IMR-90 (cell line): Measurements from ENCODE around the gene COL25A1. TPM values are rescaled to one million over a fixed set of nuclear protein-coding genes. Genes with fewer than 3 reads are reported as not detected.

Experiments
- ATAC-seq: fragments of 200-7000 bp; cut with Tn5 transposase; 2 replicates; pipeline ENCODE4 v1.9.1; 2020; ENCODE audit warnings: low read depth, mild to moderate bottlenecking, moderate library complexity
- BruUV-seq: library from RNA; stranded (reverse); fragments of 400-500 nt; replicated peaks from 2 replicates; lab custom pipeline; 2021; lab: Mats Ljungman, UMichigan
- CTCF ChIA-PET: fragments of 300-600 bp; formaldehyde crosslinking; extraction: SDS; loops from one replicate; lab custom pipeline; 2021; ENCODE audit warnings: antibody characterized with exemption; lab: Yijun Ruan, JAX
- POLR2A ChIA-PET: fragments of 300-600 bp; sonication (Branson Sonifier 250); formaldehyde crosslinking; loops from one replicate; lab custom pipeline; 2022; ENCODE audit warnings: antibody characterized with exemption; ENCODE audit not compliant: unreplicated experiment; lab: Charles Lee
- DNase-seq: peaks from one replicate; pipeline ENCODE4 v3.0.0; 2013
- H2AFZ ChIP-seq: replicated peaks from 2 replicates; pipeline ENCODE3; 2013; ENCODE audit warnings: low read length, mild to moderate bottlenecking; ENCODE audit not compliant: poor library complexity
- H2AK5ac ChIP-seq: 2 replicates; pipeline ENCODE4 v1.6.1; 2013; ENCODE audit warnings: low read depth, low read length, inconsistent platforms
- H2AK9ac ChIP-seq: replicated peaks from 2 replicates; pipeline ENCODE3; 2013; ENCODE audit warnings: mild to moderate bottlenecking, low read depth, low read length, moderate library complexity; ENCODE audit not compliant: poor library complexity
- H2BK120ac ChIP-seq: 2 replicates; pipeline ENCODE4 v1.6.1; 2013; ENCODE audit warnings: low read depth, low read length, inconsistent platforms
- H2BK15ac ChIP-seq: 3 replicates; pipeline ENCODE4 v1.6.1; 2013; ENCODE audit warnings: low read depth, low read length, inconsistent platforms
- H2BK20ac ChIP-seq: 2 replicates; pipeline ENCODE4 v1.6.1; 2013; ENCODE audit warnings: low read depth, mild to moderate bottlenecking, inconsistent platforms, low read length, moderate library complexity
- H2BK5ac ChIP-seq: 2 replicates; pipeline ENCODE4 v1.6.1; 2013; ENCODE audit warnings: mild to moderate bottlenecking, low read depth, low read length, inconsistent platforms; ENCODE audit not compliant: poor library complexity, severe bottlenecking
- H3K14ac ChIP-seq: replicated peaks from 2 replicates; pipeline ENCODE4 v1.6.1; 2013; ENCODE audit warnings: low read depth, low read length, inconsistent platforms
- H3K18ac ChIP-seq: 2 replicates; pipeline ENCODE4 v1.6.1; 2013; ENCODE audit warnings: low read depth, low read length, control low read depth
- H3K23ac ChIP-seq: 2 replicates; pipeline ENCODE4 v1.6.1; 2013; ENCODE audit warnings: low read depth, low read length, inconsistent platforms
- H3K27ac ChIP-seq: 2 replicates; pipeline ENCODE4 v1.5.1; 2013; ENCODE audit warnings: mild to moderate bottlenecking, control low read depth, low read length; ENCODE audit not compliant: insufficient read depth
- H3K27me3 ChIP-seq: 2 replicates; pipeline ENCODE4 v1.6.1; 2013; ENCODE audit warnings: low read length; ENCODE audit not compliant: control insufficient read depth, insufficient read depth
- H3K36me3 ChIP-seq: 2 replicates; pipeline ENCODE4 v1.6.1; 2013; ENCODE audit warnings: low read length, mixed read lengths; ENCODE audit not compliant: control insufficient read depth, insufficient read depth
- H3K4ac ChIP-seq: 2 replicates; pipeline ENCODE4 v1.6.1; 2013; ENCODE audit warnings: low read depth, low read length, inconsistent platforms
- H3K4me1 ChIP-seq: 2 replicates; pipeline ENCODE4 v1.6.1; 2013; ENCODE audit warnings: low read length, mixed read lengths; ENCODE audit not compliant: control insufficient read depth, insufficient read depth
- H3K4me2 ChIP-seq: 2 replicates; pipeline ENCODE4 v1.6.1; 2013; ENCODE audit warnings: low read depth, mild to moderate bottlenecking, control low read depth, low read length, moderate library complexity
- H3K4me3 ChIP-seq: 2 replicates; pipeline ENCODE4 v1.5.1; 2013; ENCODE audit warnings: low read depth, mild to moderate bottlenecking, control low read depth, low read length, moderate library complexity; ENCODE audit not compliant: insufficient read depth
- H3K56ac ChIP-seq: 2 replicates; pipeline ENCODE4 v1.6.1; 2013; ENCODE audit warnings: low read length, inconsistent platforms; ENCODE audit not compliant: insufficient read depth; ENCODE audit errors: extremely low read depth
- H3K79me1 ChIP-seq, 2 experiments: 2 replicates each; pipeline ENCODE4 v1.6.1; 2013; ENCODE audit warnings: low read length in 2 of 2, inconsistent platforms in 1 of 2, low read depth in 1 of 2
- H3K9ac ChIP-seq: 2 replicates; pipeline ENCODE4 v1.6.1; 2013; ENCODE audit warnings: low read depth, low read length, control low read depth
- H3K9me1 ChIP-seq: 2 replicates; pipeline ENCODE4 v1.6.1; 2013; ENCODE audit warnings: low read length, inconsistent platforms; ENCODE audit not compliant: insufficient read depth
- H3K9me3 ChIP-seq: 2 replicates; pipeline ENCODE4 v1.6.1; 2013; ENCODE audit warnings: low read length; ENCODE audit not compliant: control insufficient read depth, insufficient read depth
- H4K20me1 ChIP-seq: 2 replicates; pipeline ENCODE4 v1.6.1; 2013; ENCODE audit warnings: low read length, inconsistent platforms; ENCODE audit not compliant: insufficient read depth
- H4K5ac ChIP-seq: 2 replicates; pipeline ENCODE4 v1.6.1; 2013; ENCODE audit warnings: mild to moderate bottlenecking, low read depth, low read length, control low read depth
- H4K8ac ChIP-seq, 2 experiments: 2 replicates each; pipeline ENCODE4 v1.6.1; 2013; ENCODE audit warnings: low read depth in 2 of 2, low read length in 2 of 2, control low read depth in 1 of 2, inconsistent platforms in 1 of 2
- H4K91ac ChIP-seq: 2 replicates; pipeline ENCODE4 v1.6.1; 2013; ENCODE audit warnings: low read depth, low read length, inconsistent platforms; ENCODE audit not compliant: insufficient read depth
- MAFK ChIP-seq: IDR thresholded peaks from 2 replicates; pipeline ENCODE4 v1.6.1; 2012; ENCODE audit warnings: low read depth, low read length, improper control_type of control experiment
- MAZ ChIP-seq: IDR thresholded peaks from 2 replicates; pipeline ENCODE4 v1.6.1; 2012; ENCODE audit warnings: low read depth, mild to moderate bottlenecking, low read length, improper control_type of control experiment, moderate library complexity, borderline replicate concordance
- MXI1 ChIP-seq: IDR thresholded peaks from 2 replicates; pipeline ENCODE4 v1.6.1; 2012; ENCODE audit warnings: low read depth, mild to moderate bottlenecking, low read length, moderate library complexity, borderline replicate concordance
- NFE2L2 ChIP-seq: fragments of 150-350 bp; IDR thresholded peaks from 2 replicates; pipeline ENCODE4 v1.6.1; 2016; ENCODE audit warnings: low read depth, mild to moderate bottlenecking, low read length
- RCOR1 ChIP-seq: IDR thresholded peaks from 2 replicates; pipeline ENCODE4 v1.6.1; 2012; ENCODE audit warnings: mild to moderate bottlenecking, low read length, improper control_type of control experiment; ENCODE audit not compliant: insufficient replicate concordance
- WGBS, 2 experiments: methylation state at CpG; one replicate each; pipeline versions ENCODE4 v1.1.5 to v1.1.7; 2013; ENCODE audit warnings: missing lambda C conversion rate in 2 of 2; ENCODE audit not compliant: insufficient read length in 1 of 2; ENCODE audit errors: extremely low coverage in 2 of 2; 5-methylcytosine and 5-hydroxymethylcytosine counted together
- dilution Hi-C: fragments of 300-500 bp; cut with HindIII; formaldehyde crosslinking; loops from one replicate; pipeline ENCODE4 v1.14.3; 2018; ENCODE audit warnings: low sequenced_read_pairs; ENCODE audit not compliant: unreplicated experiment
- in situ Hi-C: fragments of 300-500 bp; cut with MboI; formaldehyde crosslinking; loops from 3 replicates; pipeline ENCODE4 v1.14.3; 2019; ENCODE audit warnings: low sequenced_read_pairs, inconsistent platforms, mixed read lengths
- intact Hi-C: fragments of 100-400 bp; cut with micrococcal nuclease; formaldehyde crosslinking; loops from 2 replicates; pipeline ENCODE4 v1.10.0; 2022
- polyA plus RNA-seq, 3 experiments: library from polyadenylated mRNA; depleted of rRNA; stranded (reverse); fragments of >200 nt; gene quantifications; 2 replicates each; pipeline ENCODE4 v1.2.3, GENCODE V29; 2012; ENCODE audit warnings: low replicate concordance in 1 of 3
- total RNA-seq: library from RNA; depleted of rRNA; stranded (reverse); fragments of >200 nt; gene quantifications from 2 replicates; pipeline ENCODE4 v1.2.3, GENCODE V29; 2012
- TF ChIP-seq, protein P1 (sequence below): conservative IDR thresholded peaks from 2 replicates; pipeline ENCODE4 v1.5.1; 2012; ENCODE audit warnings: mild to moderate bottlenecking, low read depth, low read length, improper control_type of control experiment

The COL25A1 gene
- total and polyA plus RNA-seq, 2 of the 4 experiments (the other 2 are of a cell fraction), result under 0.01 to 0.05 TPM

DNA sequence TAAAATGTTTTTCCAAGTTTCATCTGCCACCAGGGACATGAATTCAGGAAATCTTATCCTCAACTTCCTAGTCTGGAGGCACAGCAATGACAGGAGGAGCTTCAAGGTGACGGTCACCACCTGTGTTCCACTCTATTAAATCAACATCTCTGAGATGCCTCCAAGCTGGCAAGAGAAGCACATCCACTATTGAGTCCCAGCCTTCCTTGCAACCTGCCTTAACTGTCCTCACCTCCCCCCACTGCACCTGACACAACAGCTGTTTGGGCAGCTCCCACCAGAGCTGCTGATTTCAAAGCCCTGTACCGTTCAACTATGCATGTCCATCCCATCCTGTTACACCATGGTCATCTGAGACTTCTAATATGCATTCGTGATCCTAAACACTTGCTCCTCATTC, 123.4 kb downstream of the COL25A1 start:
- Histone ChIP-seq H2BK15ac (no peak overlapping the region), H2AK9ac (no peak overlapping the region), H2BK5ac (no peak overlapping the region), H3K27me3 (no peaks in the 10 kb centered on the region; the same call in none of the 2 replicates), H3K9me1 (no peaks in the 10 kb centered on the region), H4K20me1 (no peaks in the 10 kb centered on the region), H2AFZ (no peak overlapping the region), H3K4me2 (no peak overlapping the region), H3K9me3 (no peaks in the 10 kb centered on the region), H3K27ac (no peak overlapping the region), H3K4me3 (no peak overlapping the region), H2BK120ac (no peak overlapping the region), H3K79me1 (no peaks in the 10 kb centered on the region), H3K4me1 (no peaks in the 10 kb centered on the region), H3K56ac (no peak overlapping the region), H3K9ac (no peak overlapping the region), H4K5ac (no peak overlapping the region), H3K23ac (no peak overlapping the region), H3K4ac (no peak overlapping the region), H2AK5ac (no peak overlapping the region), H3K36me3 (no peaks in the 10 kb centered on the region), H2BK20ac (no peak overlapping the region), H4K8ac (no peak overlapping the region), H3K14ac (no peak overlapping the region), H3K18ac (no peak overlapping the region), H4K91ac (no peak overlapping the region)
- CTCF ChIA-PET, result interaction anchor here (0.8 kb wide), 1 partner anchor 14 kb away, joined by 5 read pairs; no protein-coding TSS in a partner anchor
- no peak for TF ChIP-seq MAZ
- TF ChIP-seq RCOR1, result no peak
- TF ChIP-seq MXI1, result no peak
- TF ChIP-seq MAFK, result no peak
- no peak for TF ChIP-seq NFE2L2
- TF ChIP-seq, protein P1, sequence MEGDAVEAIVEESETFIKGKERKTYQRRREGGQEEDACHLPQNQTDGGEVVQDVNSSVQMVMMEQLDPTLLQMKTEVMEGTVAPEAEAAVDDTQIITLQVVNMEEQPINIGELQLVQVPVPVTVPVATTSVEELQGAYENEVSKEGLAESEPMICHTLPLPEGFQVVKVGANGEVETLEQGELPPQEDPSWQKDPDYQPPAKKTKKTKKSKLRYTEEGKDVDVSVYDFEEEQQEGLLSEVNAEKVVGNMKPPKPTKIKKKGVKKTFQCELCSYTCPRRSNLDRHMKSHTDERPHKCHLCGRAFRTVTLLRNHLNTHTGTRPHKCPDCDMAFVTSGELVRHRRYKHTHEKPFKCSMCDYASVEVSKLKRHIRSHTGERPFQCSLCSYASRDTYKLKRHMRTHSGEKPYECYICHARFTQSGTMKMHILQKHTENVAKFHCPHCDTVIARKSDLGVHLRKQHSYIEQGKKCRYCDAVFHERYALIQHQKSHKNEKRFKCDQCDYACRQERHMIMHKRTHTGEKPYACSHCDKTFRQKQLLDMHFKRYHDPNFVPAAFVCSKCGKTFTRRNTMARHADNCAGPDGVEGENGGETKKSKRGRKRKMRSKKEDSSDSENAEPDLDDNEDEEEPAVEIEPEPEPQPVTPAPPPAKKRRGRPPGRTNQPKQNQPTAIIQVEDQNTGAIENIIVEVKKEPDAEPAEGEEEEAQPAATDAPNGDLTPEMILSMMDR, result no peak
- DNase-seq (no peak), ATAC-seq (no peak)
- dilution Hi-C loops, result no loop called here
- WGBS, 2 experiments, result no CpG with 5 or more reads among the region's 3 CpGs
- POLR2A ChIA-PET, result no interaction called here
- in situ Hi-C loops, result no loop called here
- intact Hi-C loops, result no loop called here
- BruUV-seq, result no TSS peak
